NCI-H526 treated with DMSO at 0.1 percent for 48 hours (cell line): ENCODE measurements around the gene PJA2.

Experiments used
- DNase-seq: peaks from one replicate; lab custom pipeline; 2025; lab: John Stamatoyannopoulos, UW

Gene PJA2

DNA sequence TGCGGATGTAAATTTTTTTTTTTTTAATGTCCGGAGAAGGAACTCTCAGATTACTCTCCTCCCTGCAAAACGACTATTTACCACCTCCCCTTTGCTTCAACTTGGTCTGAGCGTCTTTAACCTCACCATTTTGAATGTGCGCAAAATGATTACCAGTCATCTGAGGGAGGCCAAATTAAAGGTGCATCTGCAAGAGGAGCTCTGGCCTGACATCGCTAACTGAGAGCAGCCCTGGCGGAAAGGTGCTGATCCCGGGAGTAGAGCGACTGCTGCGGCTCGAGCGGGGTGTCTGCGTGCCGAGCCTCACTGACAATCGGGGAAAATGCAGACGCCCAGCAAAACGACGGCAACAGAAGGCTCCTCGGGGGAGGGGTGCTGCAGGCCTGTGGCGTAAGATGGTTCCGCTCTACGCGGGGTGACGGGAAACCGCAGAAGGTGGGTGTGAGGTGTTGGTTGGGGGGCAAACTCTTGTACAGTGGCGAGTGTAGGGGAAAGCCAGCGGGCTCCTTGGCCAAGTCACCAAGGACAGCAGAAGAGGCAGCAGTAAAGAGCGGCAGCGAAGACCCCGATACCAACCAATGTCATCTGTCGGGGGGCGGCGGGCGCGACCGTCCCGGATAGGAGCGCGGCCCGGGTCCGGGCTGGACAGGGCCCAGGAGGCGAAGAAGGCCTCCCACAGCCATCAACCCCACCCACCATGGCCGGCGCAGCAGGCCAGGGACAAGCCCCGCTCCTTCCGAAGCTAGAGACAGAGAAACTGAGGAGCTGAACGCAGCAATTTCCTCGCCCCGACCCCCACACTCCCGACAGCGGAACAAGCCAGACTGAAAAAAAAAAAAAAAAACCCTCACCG is 557 bp downstream of the PJA2 start:
- DNase-seq = peak; percentile 50

DNA sequence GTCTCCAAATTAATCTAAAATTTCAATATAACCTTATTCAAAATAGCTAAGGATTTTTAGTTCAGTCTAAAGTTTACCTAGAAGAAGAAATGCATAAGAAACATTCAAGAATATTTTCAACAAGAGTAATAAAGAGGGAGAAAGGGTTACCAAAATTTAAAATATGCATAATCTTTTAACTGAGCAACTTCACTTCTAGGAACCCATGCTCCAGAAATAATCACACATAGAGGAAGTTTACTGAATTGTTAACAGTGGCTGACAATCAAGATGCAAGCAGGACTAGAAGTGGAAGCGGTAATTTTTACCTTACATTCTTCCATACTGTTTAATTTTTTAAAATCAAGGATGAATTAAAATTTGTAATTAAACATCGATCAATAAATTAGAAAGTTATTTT is 1.9 kb downstream of the PJA2 start:
- DNase-seq = no peak

DNA sequence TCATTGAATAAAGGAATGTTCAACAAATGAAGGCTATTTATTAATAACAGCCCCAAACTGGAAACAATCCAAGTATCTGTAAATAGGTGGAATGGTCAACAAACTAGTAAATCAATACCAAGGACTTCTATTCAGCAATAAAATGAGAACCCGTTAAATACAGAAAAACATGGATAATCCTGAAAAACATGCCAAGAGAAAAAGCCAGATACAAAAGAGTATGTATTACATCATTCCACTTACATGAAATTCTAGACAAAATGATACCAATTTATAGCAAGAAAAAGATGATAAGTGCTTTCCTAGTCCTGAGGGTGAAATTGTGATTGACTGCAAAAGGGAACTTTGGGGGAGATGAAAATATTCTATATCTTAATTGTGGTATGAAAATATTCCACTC is 3.1 kb downstream of the PJA2 start:
- no peak for DNase-seq

GRCh38 chr5:109404428-109404960 is 5.3 kb downstream of the PJA2 start:
- no peak for DNase-seq

GRCh38 chr5:109403469-109403868 is 6.3 kb downstream of the PJA2 start:
- DNase-seq = no peak

- no peak for DNase-seq
Measured at GRCh38 chr5:109399092-109399759, 10.5 kb downstream of the PJA2 start.

DNA sequence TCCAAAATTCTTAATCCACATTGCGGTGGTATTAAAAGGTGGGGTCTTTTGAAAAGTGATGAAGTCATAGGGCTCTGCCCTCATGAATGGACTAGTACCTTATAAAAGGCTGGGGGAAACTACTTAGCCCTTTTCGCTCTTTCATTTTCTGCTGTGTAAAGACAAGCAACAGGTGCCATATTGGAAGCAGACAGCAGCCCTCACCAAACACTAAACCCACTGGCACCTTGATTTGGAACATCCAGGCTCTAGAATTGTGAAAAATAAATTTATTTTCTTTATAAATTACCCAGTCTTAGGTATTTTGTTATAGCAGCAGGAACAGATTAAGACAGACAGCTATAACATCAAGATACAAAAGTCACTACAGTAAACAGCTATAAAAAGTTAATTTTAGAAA is 12.8 kb downstream of the PJA2 start:
- no peak for DNase-seq

- DNase-seq = no peak
Measured at GRCh38 chr5:109394806-109395205, 15.0 kb downstream of the PJA2 start.

- no peak for DNase-seq
Measured at GRCh38 chr5:109390188-109390587, 19.6 kb downstream of the PJA2 start.

DNA sequence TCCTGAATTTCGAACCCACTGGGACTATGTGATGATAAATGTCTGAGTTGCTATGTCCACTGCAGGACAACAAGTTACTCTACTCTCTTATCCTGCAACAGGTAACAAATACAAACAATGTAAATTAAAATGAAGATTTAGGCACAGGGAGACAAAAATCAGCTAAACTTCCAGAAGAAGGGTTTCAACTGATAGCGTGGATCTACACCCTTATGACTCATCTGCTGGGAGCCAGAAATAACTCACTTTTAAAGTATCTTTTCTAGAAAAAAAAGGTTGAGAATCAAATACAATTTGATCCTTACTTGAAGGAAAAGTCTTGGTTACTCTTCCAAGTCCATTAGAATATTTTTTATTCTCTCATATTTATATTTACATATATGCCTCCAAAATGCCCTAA is 21.4 kb downstream of the PJA2 start:
- DNase-seq = no peak

GRCh38 chr5:109387408-109387974 is 22.3 kb downstream of the PJA2 start:
- no peak for DNase-seq

DNA sequence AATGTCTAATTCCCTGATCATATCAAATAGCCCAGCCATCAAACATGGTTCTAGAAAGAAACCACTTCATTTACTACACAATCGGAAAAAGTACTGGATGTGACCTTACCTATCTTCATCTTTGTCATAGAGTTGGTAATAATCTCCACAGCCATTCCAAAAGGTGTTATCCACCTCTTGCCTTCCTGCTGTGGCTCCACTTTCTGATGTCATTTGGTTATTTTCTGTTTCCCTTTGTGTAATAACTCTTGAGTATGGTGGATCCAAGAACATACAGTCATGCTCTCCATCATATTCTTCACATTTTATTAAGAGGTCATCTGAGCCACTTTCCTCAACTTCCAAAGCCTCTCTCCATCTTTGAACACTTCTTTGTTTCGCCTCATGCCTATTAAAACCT is 31.7 kb downstream of the PJA2 start:
- DNase-seq = no peak

- peak; percentile 2 for DNase-seq
Measured at GRCh38 chr5:109374625-109375024, 35.1 kb downstream of the PJA2 start.

GRCh38 chr5:109373932-109374331 is 35.8 kb downstream of the PJA2 start:
- no peak for DNase-seq

- DNase-seq = no peak
Measured at GRCh38 chr5:109370343-109370742, 39.4 kb downstream of the PJA2 start.

GRCh38 chr5:109365653-109366052 is 44.1 kb downstream of the PJA2 start:
- DNase-seq = no peak

- DNase-seq = no peak
Measured at GRCh38 chr5:109364977-109365376, 44.8 kb downstream of the PJA2 start.

DNA sequence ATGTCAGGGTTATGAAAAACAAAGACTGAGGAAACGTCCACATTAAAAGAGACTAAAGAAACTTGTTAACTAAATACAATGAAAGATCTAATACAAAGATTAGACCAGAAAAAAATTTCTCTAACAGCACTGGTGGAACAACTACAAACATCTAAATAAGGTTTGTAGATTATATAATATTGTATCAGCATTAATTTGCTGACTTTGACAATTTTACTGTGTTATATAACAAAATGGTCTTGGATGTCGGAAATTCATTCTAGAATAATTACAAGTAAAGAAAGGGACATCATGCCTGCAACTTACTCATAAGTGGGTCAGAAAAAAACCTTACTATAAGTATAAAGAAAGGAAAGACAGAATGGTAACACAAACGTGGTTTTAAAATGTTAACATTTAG is 50.1 kb downstream of the PJA2 start:
- DNase-seq = no peak

DNA sequence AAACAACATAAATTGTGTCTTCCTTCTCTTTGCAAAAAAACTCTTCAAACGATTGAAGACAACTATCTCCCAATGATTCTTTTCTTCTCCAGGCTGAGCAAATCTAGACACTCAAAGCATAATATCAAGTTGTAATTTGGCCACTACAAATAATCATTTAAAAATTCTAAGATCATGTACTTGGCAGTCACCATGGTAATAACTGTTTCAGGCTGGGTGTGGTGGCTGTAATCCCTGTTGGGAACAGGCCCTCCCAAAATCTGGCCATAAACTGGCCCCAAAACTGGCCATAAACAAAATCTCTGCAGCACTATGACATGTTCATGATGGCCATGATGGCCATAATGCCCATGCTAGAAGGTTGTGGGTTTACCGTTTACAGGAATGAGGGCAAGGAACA is 52.0 kb downstream of the PJA2 start:
- DNase-seq = no peak

- DNase-seq = no peak
Measured at GRCh38 chr5:109354761-109355160, 55.0 kb downstream of the PJA2 start.

DNA sequence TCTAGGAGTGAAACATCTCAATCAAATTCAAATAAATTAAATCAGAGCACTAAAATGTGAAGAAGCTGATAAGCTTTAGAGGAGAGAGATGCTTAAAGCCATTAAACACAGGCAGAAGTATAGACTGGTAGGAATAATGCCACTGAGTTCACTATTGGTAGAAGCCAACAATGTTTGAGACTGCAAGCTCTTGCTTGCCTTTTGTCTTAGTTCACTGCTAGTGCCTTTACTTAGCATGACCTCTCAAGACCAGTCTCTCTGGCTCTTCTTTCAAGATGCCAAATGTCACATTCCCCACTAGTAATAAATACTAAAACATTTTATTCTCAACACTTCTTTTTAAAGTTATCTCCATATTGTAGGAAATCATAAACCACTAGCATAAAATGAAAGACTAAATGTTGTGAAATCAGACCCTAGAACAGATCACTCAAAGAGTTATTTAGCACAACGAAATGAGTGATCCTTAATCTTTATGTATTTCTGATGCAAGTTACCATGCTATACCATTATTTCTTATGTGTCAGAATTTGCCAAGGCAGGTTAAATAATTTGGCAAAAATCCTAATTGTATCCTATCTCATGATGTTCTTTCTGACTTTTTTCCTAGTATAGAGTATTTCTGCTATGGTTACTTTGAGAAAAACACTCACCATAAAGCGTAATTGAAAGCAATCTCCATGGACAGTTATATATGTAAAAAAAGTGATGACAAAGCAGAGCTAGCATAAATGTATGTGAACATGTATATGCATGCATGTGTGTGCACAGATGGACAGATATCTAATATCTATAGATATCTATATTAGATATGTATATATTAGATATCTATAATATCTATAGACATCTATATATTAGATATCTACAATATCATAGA is 57.5 kb downstream of the PJA2 start:
- no peak for DNase-seq
